Measurements from ENCODE around the gene PLA2R1. TPM values are rescaled to one million over a fixed set of nuclear protein-coding genes. Genes with fewer than 3 reads are reported as not detected.

Gene PLA2R1
- total RNA-seq, 1 experiment from 2014 or later, result 0.39 TPM

GRCh38 chr2:160087854-160088745 lies 25.7 kb upstream of the PLA2R1 start:
- Mint-ChIP-seq H3K27me3 (ENCODE audit: insufficient read depth, unreplicated experiment) (no peaks in the 10 kb centered on the region), H3K9me3 (ENCODE audit: unreplicated experiment) (peaks cover 37% of the 10 kb centered on the region), H3K4me3 (ENCODE audit: unreplicated experiment) (no peak overlapping the region), H3K36me3 (ENCODE audit: insufficient read depth, unreplicated experiment) (no peaks in the 10 kb centered on the region), H3K4me1 (ENCODE audit: low read depth, unreplicated experiment) (no peaks in the 10 kb centered on the region), H3K27ac (ENCODE audit: unreplicated experiment) (no peak overlapping the region)
- no peaks in the 10 kb centered on the region for H3K27me3 ChIP-seq (replicated peaks; ENCODE audit: control insufficient read depth, insufficient read depth, low read length)
- ChIA-PET CTCF (no interaction called here), POLR2A (no interaction called here)
- intact Hi-C loops (cut with micrococcal nuclease; ENCODE audit: unreplicated experiment), result loop anchor here (5.0 kb wide), 1 partner anchor 884 kb away; no protein-coding TSS in a partner anchor
- TF ChIP-seq, protein P1, sequence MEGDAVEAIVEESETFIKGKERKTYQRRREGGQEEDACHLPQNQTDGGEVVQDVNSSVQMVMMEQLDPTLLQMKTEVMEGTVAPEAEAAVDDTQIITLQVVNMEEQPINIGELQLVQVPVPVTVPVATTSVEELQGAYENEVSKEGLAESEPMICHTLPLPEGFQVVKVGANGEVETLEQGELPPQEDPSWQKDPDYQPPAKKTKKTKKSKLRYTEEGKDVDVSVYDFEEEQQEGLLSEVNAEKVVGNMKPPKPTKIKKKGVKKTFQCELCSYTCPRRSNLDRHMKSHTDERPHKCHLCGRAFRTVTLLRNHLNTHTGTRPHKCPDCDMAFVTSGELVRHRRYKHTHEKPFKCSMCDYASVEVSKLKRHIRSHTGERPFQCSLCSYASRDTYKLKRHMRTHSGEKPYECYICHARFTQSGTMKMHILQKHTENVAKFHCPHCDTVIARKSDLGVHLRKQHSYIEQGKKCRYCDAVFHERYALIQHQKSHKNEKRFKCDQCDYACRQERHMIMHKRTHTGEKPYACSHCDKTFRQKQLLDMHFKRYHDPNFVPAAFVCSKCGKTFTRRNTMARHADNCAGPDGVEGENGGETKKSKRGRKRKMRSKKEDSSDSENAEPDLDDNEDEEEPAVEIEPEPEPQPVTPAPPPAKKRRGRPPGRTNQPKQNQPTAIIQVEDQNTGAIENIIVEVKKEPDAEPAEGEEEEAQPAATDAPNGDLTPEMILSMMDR (IDR thresholded peaks at IDR 0.05; ENCODE audit: insufficient read depth in 1 of 2, low read depth in 1 of 2, low read length in 1 of 2, severe bottlenecking in 1 of 2, unreplicated experiment in 1 of 2), result peak; percentile 3 to 39
- peaks cover 30% of the 10 kb centered on the region for H3K9me3 ChIP-seq
- no peak overlapping the region for H3K4me3 ChIP-seq (ENCODE audit: low read depth, low read length)
- H3K36me3 ChIP-seq (ENCODE audit: control insufficient read depth, insufficient read depth, low read length), result no peaks in the 10 kb centered on the region
- peak in 1 of 2 experiments; percentile 33 for DNase-seq
- no TSS peak for BruUV-seq (replicated peaks)
- no peaks in the 10 kb centered on the region for H3K4me1 ChIP-seq

DNA sequence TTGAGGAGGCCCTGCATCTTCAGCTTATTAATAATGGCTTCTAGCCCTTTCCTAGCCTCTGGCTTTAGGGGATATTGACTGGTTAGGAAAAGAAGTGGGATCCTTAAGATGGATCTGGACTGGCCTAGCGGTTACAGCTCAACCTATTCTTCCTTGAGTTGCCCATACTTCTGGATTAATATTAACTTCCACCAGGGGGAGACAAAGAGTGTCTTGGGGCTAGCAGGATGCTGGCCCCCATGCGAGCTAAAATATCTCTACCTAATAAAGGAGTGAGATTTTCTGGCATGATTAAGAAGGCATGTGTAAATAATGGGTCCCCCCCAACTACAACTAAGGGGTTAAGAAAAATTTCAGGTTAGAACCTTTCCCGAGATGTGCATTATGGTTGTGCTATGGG lies 23.2 kb upstream of the PLA2R1 start:
- ChIA-PET CTCF (no interaction called here), POLR2A (no interaction called here)
- Mint-ChIP-seq H3K36me3 (ENCODE audit: insufficient read depth, unreplicated experiment) (no peaks in the 10 kb centered on the region), H3K4me1 (ENCODE audit: low read depth, unreplicated experiment) (no peaks in the 10 kb centered on the region), H3K4me3 (ENCODE audit: unreplicated experiment) (no peak overlapping the region), H3K27ac (ENCODE audit: unreplicated experiment) (no peak overlapping the region), H3K9me3 (ENCODE audit: unreplicated experiment) (peaks cover 40% of the 10 kb centered on the region), H3K27me3 (ENCODE audit: insufficient read depth, unreplicated experiment) (no peaks in the 10 kb centered on the region)
- H3K4me3 ChIP-seq (ENCODE audit: low read depth, low read length), result no peak overlapping the region
- H3K4me1 ChIP-seq, result no peaks in the 10 kb centered on the region
- peaks cover 24% of the 10 kb centered on the region for H3K9me3 ChIP-seq
- no TSS peak for BruUV-seq (replicated peaks)
- H3K36me3 ChIP-seq (ENCODE audit: control insufficient read depth, insufficient read depth, low read length), result no peaks in the 10 kb centered on the region
- intact Hi-C loops (cut with micrococcal nuclease; ENCODE audit: unreplicated experiment), result loop anchor here (5.0 kb wide), 1 partner anchor 887 kb away; no protein-coding TSS in a partner anchor
- no peaks in the 10 kb centered on the region for H3K27me3 ChIP-seq (replicated peaks; ENCODE audit: control insufficient read depth, insufficient read depth, low read length)
- TF ChIP-seq, protein P1 (IDR thresholded peaks at IDR 0.05; ENCODE audit: insufficient read depth in 1 of 2, low read depth in 1 of 2, low read length in 1 of 2, severe bottlenecking in 1 of 2, unreplicated experiment in 1 of 2), result peak in 1 of 2 experiments; percentile 45
- DNase-seq, result peak in 1 of 2 experiments; percentile 16

- no peak overlapping the region for H3K4me3 ChIP-seq (ENCODE audit: low read depth, low read length)
- intact Hi-C loops (cut with micrococcal nuclease; ENCODE audit: unreplicated experiment), result no loop called here
- peaks cover 3% of the 10 kb centered on the region; the same call in 1 of the 2 replicates for H3K4me1 ChIP-seq
- POLR2A ChIA-PET, result interaction anchor here (0.6 kb wide), 1 partner anchor 391 kb away, joined by 3 read pairs; no protein-coding TSS in a partner anchor
- no peaks in the 10 kb centered on the region for H3K36me3 Mint-ChIP-seq (ENCODE audit: insufficient read depth, unreplicated experiment)
- H3K27me3 ChIP-seq (replicated peaks; ENCODE audit: control insufficient read depth, insufficient read depth, low read length), result no peaks in the 10 kb centered on the region
- H3K27ac Mint-ChIP-seq (ENCODE audit: unreplicated experiment), result no peak overlapping the region
- CTCF ChIA-PET, result no interaction called here
- no peak overlapping the region for H3K4me3 Mint-ChIP-seq (ENCODE audit: unreplicated experiment)
- peaks cover 10% of the 10 kb centered on the region for H3K9me3 Mint-ChIP-seq (ENCODE audit: unreplicated experiment)
- H3K4me1 Mint-ChIP-seq (ENCODE audit: low read depth, unreplicated experiment), result no peaks in the 10 kb centered on the region
- BruUV-seq (replicated peaks), result no TSS peak
- no peaks in the 10 kb centered on the region for H3K36me3 ChIP-seq (ENCODE audit: control insufficient read depth, insufficient read depth, low read length)
- peaks cover 3% of the 10 kb centered on the region; the same call in 1 of the 2 replicates for H3K9me3 ChIP-seq
- TF ChIP-seq, protein P1 (IDR thresholded peaks at IDR 0.05; ENCODE audit: insufficient read depth in 1 of 2, low read depth in 1 of 2, low read length in 1 of 2, severe bottlenecking in 1 of 2, unreplicated experiment in 1 of 2), result no peak
- no peak for DNase-seq
- H3K27me3 Mint-ChIP-seq (ENCODE audit: insufficient read depth, unreplicated experiment), result no peaks in the 10 kb centered on the region
Observed at GRCh38 chr2:160077912-160078810, 15.7 kb upstream of the PLA2R1 start.

Measured in Caco-2 (cell line).